Neural cell (in vitro differentiated cells): ENCODE measurements around the gene VEPH1. TPM values are rescaled to one million over a fixed set of nuclear protein-coding genes. Genes with fewer than 3 reads are reported as not detected.

Experiments
- H2AFZ ChIP-seq: fragments of 200-600, 300-800 bp; sonication (generic), shearing (Covaris generic); 2 replicates; pipeline ENCODE4 v1.6.0; 2014; ENCODE audit warnings: low read depth, mild to moderate bottlenecking, antibody characterized with exemption, low read length, moderate library complexity
- H3F3A ChIP-seq: fragments of 200-600 bp; shearing (Covaris generic); 2 replicates; pipeline ENCODE4 v1.6.1; 2016; ENCODE audit warnings: mild to moderate bottlenecking, moderate library complexity, mixed read lengths, antibody characterized with exemption, low read length; ENCODE audit not compliant: insufficient read depth, poor library complexity, severe bottlenecking
- H3K27ac ChIP-seq: fragments of 200-600, 300-800 bp; sonication (generic), shearing (Covaris generic); 2 replicates; pipeline ENCODE4 v1.5.1; 2014; ENCODE audit warnings: mild to moderate bottlenecking, low read length, moderate library complexity
- H3K27me3 ChIP-seq: fragments of 300-800, 200-600 bp; sonication (generic), shearing (Covaris generic); 2 replicates; pipeline ENCODE4 v1.6.0; 2014; ENCODE audit warnings: mild to moderate bottlenecking, low read depth, low read length, moderate library complexity; ENCODE audit not compliant: insufficient read depth
- H3K36me3 ChIP-seq: fragments of 300-800, 200-600 bp; sonication (generic), shearing (Covaris generic); 2 replicates; pipeline ENCODE4 v1.5.1; 2014; ENCODE audit warnings: mild to moderate bottlenecking, antibody characterized with exemption, low read length, moderate library complexity; ENCODE audit not compliant: insufficient read depth
- H3K4me2 ChIP-seq: fragments of 300-800, 200-600 bp; sonication (generic), shearing (Covaris generic); 2 replicates; pipeline ENCODE4 v1.6.0; 2014; ENCODE audit warnings: mild to moderate bottlenecking, low read length
- H3K4me3 ChIP-seq: fragments of 300-800, 200-600 bp; sonication (generic), shearing (Covaris generic); 2 replicates; pipeline ENCODE4 v1.5.1; 2014; ENCODE audit warnings: mild to moderate bottlenecking, low read length, moderate library complexity
- H3K79me2 ChIP-seq: fragments of 200-600 bp; shearing (Covaris generic); replicated peaks from 2 replicates; pipeline ENCODE4 v1.6.0; 2014; ENCODE audit warnings: mild to moderate bottlenecking, low read length, moderate library complexity; ENCODE audit not compliant: insufficient read depth
- H3K9ac ChIP-seq: fragments of 300-800, 200-600 bp; sonication (generic), shearing (Covaris generic); 2 replicates; pipeline ENCODE4 v1.6.1; 2016; ENCODE audit warnings: mild to moderate bottlenecking, low read length, mixed read lengths
- H3K9me2 ChIP-seq: fragments of 200-600 bp; shearing (Covaris generic); 2 replicates; pipeline ENCODE4 v1.6.1; 2016; ENCODE audit warnings: mild to moderate bottlenecking, low read length, mixed read lengths; ENCODE audit not compliant: insufficient read depth
- H3K9me3 ChIP-seq: fragments of 200-600, 300-800 bp; sonication (generic), shearing (Covaris generic); 2 replicates; pipeline ENCODE4 v1.6.1; 2016; ENCODE audit warnings: mild to moderate bottlenecking, mixed run types, low read length, moderate library complexity, mixed read lengths
- H4K20me1 ChIP-seq: fragments of 200-600 bp; shearing (Covaris generic); 2 replicates; pipeline ENCODE4 v1.6.1; 2016; ENCODE audit warnings: mild to moderate bottlenecking, mixed run types; ENCODE audit not compliant: insufficient read depth
- EP300 ChIP-seq: fragments of 450-650 bp; conservative IDR thresholded peaks from 2 replicates; pipeline ENCODE4 v1.6.1; 2014; ENCODE audit warnings: antibody characterized with exemption, mild to moderate bottlenecking, moderate library complexity; ENCODE audit not compliant: poor library complexity, severe bottlenecking
- EZH2 ChIP-seq: fragments of 200-600, 300-800 bp; shearing (Covaris generic), sonication (generic); IDR thresholded peaks from 2 replicates; pipeline ENCODE4 v1.6.1; 2014; ENCODE audit warnings: antibody characterized with exemption, low read length, borderline replicate concordance, mild to moderate bottlenecking; ENCODE audit not compliant: insufficient read depth, poor library complexity, severe bottlenecking
- MXI1 ChIP-seq: fragments of 450-650 bp; conservative IDR thresholded peaks from 2 replicates; pipeline ENCODE4 v1.6.1; 2014; ENCODE audit warnings: antibody characterized with exemption, mild to moderate bottlenecking; ENCODE audit not compliant: poor library complexity, severe bottlenecking
- POLR2AphosphoS5 ChIP-seq: IDR thresholded peaks from 2 replicates; pipeline ENCODE4 v1.6.1; 2012
- RAD21 ChIP-seq: fragments of 450-650 bp; conservative IDR thresholded peaks from 2 replicates; pipeline ENCODE4 v1.6.1; 2014; ENCODE audit warnings: antibody characterized with exemption, mild to moderate bottlenecking, moderate library complexity
- SMC3 ChIP-seq: fragments of 450-650 bp; conservative IDR thresholded peaks from 2 replicates; pipeline ENCODE4 v1.6.1; 2014; ENCODE audit warnings: antibody characterized with exemption, mild to moderate bottlenecking, moderate library complexity; ENCODE audit not compliant: poor library complexity
- TAF1 ChIP-seq: IDR thresholded peaks from 2 replicates; pipeline ENCODE4 v1.6.1; 2012; ENCODE audit warnings: low read depth
- polyA plus RNA-seq: library from polyadenylated mRNA; depleted of rRNA; stranded (reverse); fragments of >200 nt; gene quantifications from 2 replicates; pipeline ENCODE4 v1.2.3, GENCODE V29; 2014
- TF ChIP-seq, protein P1 (sequence below): fragments of 450-650 bp; IDR thresholded peaks from 2 replicates; pipeline ENCODE4 v1.5.1; 2014; ENCODE audit warnings: antibody characterized with exemption, mild to moderate bottlenecking, moderate library complexity; ENCODE audit not compliant: poor library complexity, severe bottlenecking
- TF ChIP-seq, protein P2 (sequence below): IDR thresholded peaks from 2 replicates; pipeline ENCODE4 v1.6.1; 2012; ENCODE audit warnings: borderline replicate concordance

The VEPH1 gene
- polyA plus RNA-seq, 1 donor from 2014 or later = 0.89 TPM

DNA sequence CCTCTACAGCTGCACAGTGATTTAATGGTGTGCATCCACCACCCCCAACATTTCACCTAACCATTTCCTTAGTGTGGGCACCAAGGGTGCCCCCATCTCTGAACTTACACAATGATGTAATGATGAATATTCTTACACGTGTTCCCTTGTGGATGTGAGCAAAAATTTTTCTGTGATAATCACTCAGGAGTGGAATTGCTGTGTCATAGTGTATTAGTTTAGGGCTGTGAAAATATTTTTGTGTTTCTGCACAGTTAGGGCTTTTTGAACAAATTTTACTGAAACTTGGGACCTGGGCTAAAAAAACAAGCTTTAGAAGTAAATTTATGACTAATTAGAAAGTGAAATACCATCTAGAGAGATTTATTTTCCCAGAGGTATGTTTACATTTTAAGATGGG lies 208.7 kb downstream of the VEPH1 start:
- TF ChIP-seq SMC3 (no peak), MXI1 (no peak), TAF1 (no peak), RAD21 (no peak), EZH2 (no peak), POLR2AphosphoS5 (no peak), EP300 (no peak)
- TF ChIP-seq, protein P1, sequence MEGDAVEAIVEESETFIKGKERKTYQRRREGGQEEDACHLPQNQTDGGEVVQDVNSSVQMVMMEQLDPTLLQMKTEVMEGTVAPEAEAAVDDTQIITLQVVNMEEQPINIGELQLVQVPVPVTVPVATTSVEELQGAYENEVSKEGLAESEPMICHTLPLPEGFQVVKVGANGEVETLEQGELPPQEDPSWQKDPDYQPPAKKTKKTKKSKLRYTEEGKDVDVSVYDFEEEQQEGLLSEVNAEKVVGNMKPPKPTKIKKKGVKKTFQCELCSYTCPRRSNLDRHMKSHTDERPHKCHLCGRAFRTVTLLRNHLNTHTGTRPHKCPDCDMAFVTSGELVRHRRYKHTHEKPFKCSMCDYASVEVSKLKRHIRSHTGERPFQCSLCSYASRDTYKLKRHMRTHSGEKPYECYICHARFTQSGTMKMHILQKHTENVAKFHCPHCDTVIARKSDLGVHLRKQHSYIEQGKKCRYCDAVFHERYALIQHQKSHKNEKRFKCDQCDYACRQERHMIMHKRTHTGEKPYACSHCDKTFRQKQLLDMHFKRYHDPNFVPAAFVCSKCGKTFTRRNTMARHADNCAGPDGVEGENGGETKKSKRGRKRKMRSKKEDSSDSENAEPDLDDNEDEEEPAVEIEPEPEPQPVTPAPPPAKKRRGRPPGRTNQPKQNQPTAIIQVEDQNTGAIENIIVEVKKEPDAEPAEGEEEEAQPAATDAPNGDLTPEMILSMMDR = no peak
- TF ChIP-seq, protein P2, sequence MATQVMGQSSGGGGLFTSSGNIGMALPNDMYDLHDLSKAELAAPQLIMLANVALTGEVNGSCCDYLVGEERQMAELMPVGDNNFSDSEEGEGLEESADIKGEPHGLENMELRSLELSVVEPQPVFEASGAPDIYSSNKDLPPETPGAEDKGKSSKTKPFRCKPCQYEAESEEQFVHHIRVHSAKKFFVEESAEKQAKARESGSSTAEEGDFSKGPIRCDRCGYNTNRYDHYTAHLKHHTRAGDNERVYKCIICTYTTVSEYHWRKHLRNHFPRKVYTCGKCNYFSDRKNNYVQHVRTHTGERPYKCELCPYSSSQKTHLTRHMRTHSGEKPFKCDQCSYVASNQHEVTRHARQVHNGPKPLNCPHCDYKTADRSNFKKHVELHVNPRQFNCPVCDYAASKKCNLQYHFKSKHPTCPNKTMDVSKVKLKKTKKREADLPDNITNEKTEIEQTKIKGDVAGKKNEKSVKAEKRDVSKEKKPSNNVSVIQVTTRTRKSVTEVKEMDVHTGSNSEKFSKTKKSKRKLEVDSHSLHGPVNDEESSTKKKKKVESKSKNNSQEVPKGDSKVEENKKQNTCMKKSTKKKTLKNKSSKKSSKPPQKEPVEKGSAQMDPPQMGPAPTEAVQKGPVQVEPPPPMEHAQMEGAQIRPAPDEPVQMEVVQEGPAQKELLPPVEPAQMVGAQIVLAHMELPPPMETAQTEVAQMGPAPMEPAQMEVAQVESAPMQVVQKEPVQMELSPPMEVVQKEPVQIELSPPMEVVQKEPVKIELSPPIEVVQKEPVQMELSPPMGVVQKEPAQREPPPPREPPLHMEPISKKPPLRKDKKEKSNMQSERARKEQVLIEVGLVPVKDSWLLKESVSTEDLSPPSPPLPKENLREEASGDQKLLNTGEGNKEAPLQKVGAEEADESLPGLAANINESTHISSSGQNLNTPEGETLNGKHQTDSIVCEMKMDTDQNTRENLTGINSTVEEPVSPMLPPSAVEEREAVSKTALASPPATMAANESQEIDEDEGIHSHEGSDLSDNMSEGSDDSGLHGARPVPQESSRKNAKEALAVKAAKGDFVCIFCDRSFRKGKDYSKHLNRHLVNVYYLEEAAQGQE = no peak
- H3K9me2 ChIP-seq = no peaks in the 10 kb centered on the region
- no peak overlapping the region for H3K4me2 ChIP-seq
- no peaks in the 10 kb centered on the region for H3K36me3 ChIP-seq
- no peak overlapping the region for H2AFZ ChIP-seq
- no peaks in the 10 kb centered on the region for H3K27me3 ChIP-seq
- no peaks in the 10 kb centered on the region for H4K20me1 ChIP-seq
- H3K79me2 ChIP-seq = no peaks in the 10 kb centered on the region
- H3K9me3 ChIP-seq = no peaks in the 10 kb centered on the region
- no peak overlapping the region for H3K9ac ChIP-seq
- H3K4me3 ChIP-seq = no peak overlapping the region
- no peaks in the 10 kb centered on the region for H3F3A ChIP-seq
- H3K27ac ChIP-seq = no peak overlapping the region

DNA sequence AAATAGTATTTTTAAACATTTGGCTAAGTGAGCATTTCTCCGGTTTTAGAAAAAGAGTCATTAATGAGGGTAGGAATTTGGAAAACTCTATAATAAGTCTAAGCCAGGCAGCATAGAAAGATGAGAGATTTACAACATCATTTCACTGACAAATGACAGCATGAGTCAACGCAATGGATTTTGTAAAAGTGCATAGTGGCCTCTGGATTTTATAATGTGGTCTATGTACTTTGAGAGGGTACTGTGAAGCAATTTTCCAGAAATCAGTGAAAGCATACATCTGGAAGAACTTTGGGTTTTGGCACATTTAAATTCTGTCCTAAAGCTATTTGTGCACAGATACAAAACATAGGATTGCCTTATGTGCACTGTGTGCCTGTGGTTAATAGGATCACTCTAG lies 212.4 kb downstream of the VEPH1 start:
- Histone ChIP-seq H3K4me2 (no peak overlapping the region), H2AFZ (no peak overlapping the region), H3K9ac (no peak overlapping the region)

More for the DNA sequence above, 212.4 kb downstream of the VEPH1 start:
- Histone ChIP-seq H3K4me3 (no peak overlapping the region), H3K79me2 (no peaks in the 10 kb centered on the region), H3K27ac (no peak overlapping the region), H4K20me1 (no peaks in the 10 kb centered on the region), H3F3A (no peaks in the 10 kb centered on the region), H3K27me3 (no peaks in the 10 kb centered on the region), H3K36me3 (no peaks in the 10 kb centered on the region), H3K9me2 (no peaks in the 10 kb centered on the region), H3K9me3 (no peaks in the 10 kb centered on the region)
- TF ChIP-seq, protein P1 = no peak
- no peak for TF ChIP-seq MXI1
- no peak for TF ChIP-seq SMC3
- TF ChIP-seq TAF1 = no peak
- no peak for TF ChIP-seq POLR2AphosphoS5
- no peak for TF ChIP-seq RAD21
- TF ChIP-seq EP300 = no peak
- TF ChIP-seq EZH2 = no peak
- TF ChIP-seq, protein P2 = no peak
